Upper lobe of left lung (tissue), 4 donors: ENCODE measurements around the gene ANKIB1.

ENCODE experiments used
- CTCF ChIP-seq, 6 experiments: fragments of 450-650 bp in 4 of 6; fragments of 200-600 bp in 2 of 6; sonication (generic) in 2 of 6; IDR thresholded peaks; one replicate each; pipeline ENCODE4 v1.5.1; 2016 to 2019; ENCODE audit warnings: antibody characterized with exemption in 6 of 6
- POLR2A ChIP-seq, 4 donors: fragments of 450-650 bp; IDR thresholded peaks; one replicate each; pipeline ENCODE4 v1.5.1; 2016 to 2017; ENCODE audit warnings: antibody characterized with exemption in 4 of 4, mild to moderate bottlenecking in 2 of 4

- TF ChIP-seq CTCF (IDR thresholded peaks at IDR 0.05) (no peak), POLR2A (IDR thresholded peaks at IDR 0.05) (no peak)
These were observed 201.1 kb downstream of the ANKIB1 start for GRCh38 chr7:92446869-92447344.
